CD4-positive, alpha-beta T cell (primary cell): Measurements from ENCODE around the gene PAQR8. TPM values are rescaled to one million over a fixed set of nuclear protein-coding genes. Genes with fewer than 3 reads are reported as not detected.

Experiments
- ATAC-seq: fragments of 200-7000 bp; cut with Tn5 transposase; one replicate; pipeline ENCODE4 v1.10.0; 2022; ENCODE audit warnings: mild to moderate bottlenecking; ENCODE audit not compliant: poor library complexity
- CTCF ChIA-PET: fragments of 350-600 bp; sonication (Branson Sonifier 250); formaldehyde crosslinking; loops from one replicate; lab custom pipeline; 2021; ENCODE audit warnings: antibody characterized with exemption, inconsistent platforms; lab: Charles Lee
- POLR2A ChIA-PET: fragments of 350-600 bp; sonication (Branson Sonifier 250); formaldehyde crosslinking; loops from one replicate; lab custom pipeline; 2021; ENCODE audit warnings: antibody characterized with exemption, inconsistent platforms; lab: Charles Lee
- DNase-seq, 14 experiments: peaks; one replicate each; pipeline ENCODE4 v3.0.0-alpha.2; 2013 to 2020; ENCODE audit warnings: mixed read lengths in 2 of 14
- H3K27ac ChIP-seq, 2 donors: one replicate each; pipeline versions ENCODE4 v1.5.1 to v1.7.0; 2013; ENCODE audit warnings: low read length in 2 of 2, low read depth in 1 of 2, mild to moderate bottlenecking in 1 of 2
- H3K27me3 ChIP-seq, 2 experiments: 1 replicate in 1 of 2; 2 replicates in 1 of 2; pipeline versions ENCODE4 v1.6.1 to v1.7.0; 2013; ENCODE audit warnings: low read length in 2 of 2, control low read depth in 1 of 2, mild to moderate bottlenecking in 1 of 2, moderate library complexity in 1 of 2; ENCODE audit not compliant: insufficient read depth in 2 of 2, control insufficient read depth in 1 of 2
- H3K36me3 ChIP-seq: one replicate; pipeline ENCODE4 v1.6.1; 2013; ENCODE audit warnings: low read length, control low read depth; ENCODE audit not compliant: insufficient read depth
- H3K4me1 ChIP-seq: one replicate; pipeline ENCODE4 v1.6.1; 2013; ENCODE audit warnings: low read length, control low read depth; ENCODE audit not compliant: insufficient read depth
- H3K4me3 ChIP-seq: one replicate; pipeline ENCODE4 v1.5.1; 2013; ENCODE audit warnings: mild to moderate bottlenecking, low read length, moderate library complexity
- H3K9me3 ChIP-seq, 2 experiments: 1 replicate in 1 of 2; 2 replicates in 1 of 2; pipeline versions ENCODE4 v1.6.1 to v1.7.0; 2013; ENCODE audit warnings: low read length in 2 of 2, mild to moderate bottlenecking in 2 of 2, control low read depth in 1 of 2, moderate library complexity in 1 of 2; ENCODE audit not compliant: control insufficient read depth in 1 of 2, insufficient read depth in 1 of 2
- H3K27ac Mint-ChIP-seq: one replicate; pipeline ENCODE4 v1.8.0; 2020; ENCODE audit warnings: mixed read lengths
- H3K27me3 Mint-ChIP-seq: one replicate; pipeline ENCODE4 v1.8.0; 2021; ENCODE audit warnings: mixed read lengths
- H3K36me3 Mint-ChIP-seq: one replicate; pipeline ENCODE4 v1.8.0; 2021; ENCODE audit warnings: low read depth, mixed read lengths
- H3K4me1 Mint-ChIP-seq: one replicate; pipeline ENCODE4 v1.8.0; 2021; ENCODE audit warnings: low read depth, mixed read lengths
- H3K4me3 Mint-ChIP-seq: one replicate; pipeline ENCODE4 v1.8.0; 2020; ENCODE audit warnings: mild to moderate bottlenecking, mixed read lengths
- H3K9me3 Mint-ChIP-seq: one replicate; pipeline ENCODE4 v1.8.0; 2020; ENCODE audit warnings: mixed read lengths
- CTCF ChIP-seq: fragments of 200-600 bp; IDR thresholded peaks from one replicate; pipeline ENCODE4 v1.8.0; 2022; ENCODE audit warnings: antibody characterized with exemption, mild to moderate bottlenecking
- intact Hi-C, 2 experiments: fragments of 100-400 bp; cut with DNase I in 1 of 2; cut with micrococcal nuclease in 1 of 2; formaldehyde crosslinking; loops; one replicate each; pipeline versions ENCODE4 v1.15.1 to v1.9.0; 2023 to 2025; cut with DNase I, micrococcal nuclease
- polyA plus RNA-seq, 2 donors: library from polyadenylated mRNA; unstranded; fragments of 120-200 nt; gene quantifications; one replicate each; pipeline ENCODE4 v1.2.1, GENCODE V29; 2013
- total RNA-seq, 174 experiments: library from RNA in 2 of 174; stranded (reverse) in 2 of 174; gene quantifications; one replicate each; pipeline ENCODE4 v1.2.3 and lab custom pipeline; 2021 to 2026

Gene PAQR8
- 1 to 10 TPM; 1.8 to 1.9 TPM for total RNA-seq
- 24.2 TPM for polyA plus RNA-seq (2013, experiment 1 of 2)
- 15.9 TPM for polyA plus RNA-seq (2013, experiment 2 of 2)
- 3.9 to 116 (median 33.5) reads per million in 172 experiments for total RNA-seq (lab: John Stamatoyannopoulos, UW)

- Mint-ChIP-seq H3K27ac (peak within 1 kb of the TSS; percentile 92), H3K27me3 (no peaks in the 10 kb centered on the region), H3K9me3 (no peaks in the 10 kb centered on the region), H3K4me3 (peak within 1 kb of the TSS; percentile 98), H3K4me1 (peaks cover 53% of the 10 kb centered on the region), H3K36me3 (peaks cover 47% of the 10 kb centered on the region)
- intact Hi-C loops: loop anchor here (1.0 to 5.0 kb wide), 9 partner anchors 15 to 300 kb away; no protein-coding TSS in a partner anchor
- POLR2A ChIA-PET: interaction anchor here (0.5 to 8.4 kb wide), 29 partner anchors 9 to 826 kb away, joined by 3 to 132 read pairs (median 6); partner anchors contain the start of genes EFHC1 and MCM3
- CTCF ChIA-PET: interaction anchor here (0.6 to 2.4 kb wide), 13 partner anchors 15 to 301 kb away, joined by 3 to 32 read pairs (median 6); partner anchors contain the start of gene MCM3
- Histone ChIP-seq H3K27ac (peak within 1 kb of the TSS; percentile 81 to 88), H3K4me1 (peaks cover 29% of the 10 kb centered on the region), H3K36me3 (peaks cover 8% of the 10 kb centered on the region), H3K27me3 (no peaks in the 10 kb centered on the region), H3K9me3 (no peaks in the 10 kb centered on the region), H3K4me3 (peak within 1 kb of the TSS; percentile 80)
- ATAC-seq (peak; percentile 84), DNase-seq (peak; percentile 67 to 93 (median 78))
- no peak for TF ChIP-seq CTCF
Measured at GRCh38 chr6:52361945-52362442, at the start of gene PAQR8. TSS of gene PAQR8 (plus strand) at chr6:52362151. CDS start at chr6:52403214, 41,063 bp downstream.

GRCh38 chr6:52312461-52312860, 49.5 kb upstream of the PAQR8 start:
- DNase-seq: no peak
- peaks cover 54% of the 10 kb centered on the region for H3K4me1 Mint-ChIP-seq
- H3K4me1 ChIP-seq: peaks cover 33% of the 10 kb centered on the region
- POLR2A ChIA-PET: interaction anchor here (1.2 kb wide), 2 partner anchors 21 to 84 kb away, joined by 3 to 4 read pairs; no protein-coding TSS in a partner anchor
- no peak overlapping the region for H3K27ac ChIP-seq
- no peak for TF ChIP-seq CTCF
- no peak for ATAC-seq
- H3K27me3 ChIP-seq: no peaks in the 10 kb centered on the region
- intact Hi-C loops: loop anchor here in 1 of 2 experiments (5.0 kb wide), 1 partner anchor 45 kb away; no protein-coding TSS in a partner anchor
- H3K9me3 ChIP-seq: no peaks in the 10 kb centered on the region
- H3K27ac Mint-ChIP-seq: no peak overlapping the region
- H3K27me3 Mint-ChIP-seq: no peaks in the 10 kb centered on the region
- no peak overlapping the region for H3K4me3 ChIP-seq
- H3K4me3 Mint-ChIP-seq: no peak overlapping the region
- no peaks in the 10 kb centered on the region for H3K36me3 Mint-ChIP-seq
- CTCF ChIA-PET: no interaction called here
- H3K9me3 Mint-ChIP-seq: no peaks in the 10 kb centered on the region
- no peaks in the 10 kb centered on the region for H3K36me3 ChIP-seq

GRCh38 chr6:52314752-52315151, 47.2 kb upstream of the PAQR8 start:
- H3K27ac Mint-ChIP-seq: no peak overlapping the region
- no peaks in the 10 kb centered on the region for H3K36me3 Mint-ChIP-seq
- no peak overlapping the region for H3K4me3 Mint-ChIP-seq
- Histone ChIP-seq H3K4me1 (peaks cover 10% of the 10 kb centered on the region), H3K27ac (no peak overlapping the region), H3K9me3 (no peaks in the 10 kb centered on the region), H3K4me3 (no peak overlapping the region), H3K36me3 (no peaks in the 10 kb centered on the region), H3K27me3 (no peaks in the 10 kb centered on the region)
- ChIA-PET POLR2A (no interaction called here), CTCF (no interaction called here)
- TF ChIP-seq CTCF: no peak
- DNase-seq: no peak
- H3K9me3 Mint-ChIP-seq: no peaks in the 10 kb centered on the region
- ATAC-seq: no peak
- no peaks in the 10 kb centered on the region for H3K27me3 Mint-ChIP-seq
- H3K4me1 Mint-ChIP-seq: peaks cover 42% of the 10 kb centered on the region
- intact Hi-C loops: loop anchor here in 1 of 2 experiments (5.0 kb wide), 1 partner anchor 43 kb away; no protein-coding TSS in a partner anchor
